Measurements from ENCODE around the gene EPB41L4B.
A peak's percentile ranks its signal among the peaks of the same experiment; 100 is the strongest.

Gene EPB41L4B

GRCh38 chr9:109145051-109145450, 175.8 kb downstream of the EPB41L4B start:
- Histone ChIP-seq H3K27me3 (ENCODE audit: insufficient read depth, low read depth) (no peaks in the 10 kb centered on the region), H2AFZ (ENCODE audit: low read depth) (no peak overlapping the region), H3K27ac (no peak overlapping the region), H3K4me2 (no peak overlapping the region), H3K36me3 (ENCODE audit: insufficient read depth) (no peaks in the 10 kb centered on the region), H4K20me1 (ENCODE audit: insufficient read depth) (no peaks in the 10 kb centered on the region), H3K79me2 (ENCODE audit: insufficient read depth, low read depth) (no peaks in the 10 kb centered on the region), H3K4me3 (IDR thresholded peaks at IDR 0.05; ENCODE audit: insufficient read depth, low read depth, low read length) (no peak overlapping the region), H3K9ac (no peak overlapping the region), H3K4me1 (ENCODE audit: low read depth, poor library complexity, severe bottlenecking) (peaks cover 13% of the 10 kb centered on the region)
- TF ChIP-seq CTCF (conservative IDR thresholded peaks at IDR 0.05; ENCODE audit: low read depth, low read length), result no peak

GRCh38 chr9:109143881-109144562, 176.8 kb downstream of the EPB41L4B start:
- Histone ChIP-seq H3K27ac (no peak overlapping the region), H4K20me1 (ENCODE audit: insufficient read depth) (no peaks in the 10 kb centered on the region), H2AFZ (ENCODE audit: low read depth) (peak overlapping the region; percentile 48; the same call in 1 of the 2 replicates), H3K4me2 (peak overlapping the region; percentile 37), H3K79me2 (ENCODE audit: insufficient read depth, low read depth) (no peaks in the 10 kb centered on the region), H3K36me3 (ENCODE audit: insufficient read depth) (no peaks in the 10 kb centered on the region), H3K4me3 (IDR thresholded peaks at IDR 0.05; ENCODE audit: insufficient read depth, low read depth, low read length) (no peak overlapping the region), H3K9ac (no peak overlapping the region), H3K4me1 (ENCODE audit: low read depth, poor library complexity, severe bottlenecking) (peaks cover 13% of the 10 kb centered on the region), H3K27me3 (ENCODE audit: insufficient read depth, low read depth) (no peaks in the 10 kb centered on the region)
- TF ChIP-seq CTCF (conservative IDR thresholded peaks at IDR 0.05; ENCODE audit: low read depth, low read length), result peak; percentile 49; the same call in 1 of the 2 replicates

- H3K36me3 ChIP-seq (ENCODE audit: insufficient read depth), result no peaks in the 10 kb centered on the region
- H2AFZ ChIP-seq (ENCODE audit: low read depth), result no peak overlapping the region
- peaks cover 13% of the 10 kb centered on the region for H3K4me1 ChIP-seq (ENCODE audit: low read depth, poor library complexity, severe bottlenecking)
- no peak for TF ChIP-seq CTCF (conservative IDR thresholded peaks at IDR 0.05; ENCODE audit: low read depth, low read length)
- H3K79me2 ChIP-seq (ENCODE audit: insufficient read depth, low read depth), result no peaks in the 10 kb centered on the region
- H3K27me3 ChIP-seq (ENCODE audit: insufficient read depth, low read depth), result no peaks in the 10 kb centered on the region
- no peaks in the 10 kb centered on the region for H4K20me1 ChIP-seq (ENCODE audit: insufficient read depth)
- H3K27ac ChIP-seq, result no peak overlapping the region
- H3K4me3 ChIP-seq (IDR thresholded peaks at IDR 0.05; ENCODE audit: insufficient read depth, low read depth, low read length), result no peak overlapping the region
- H3K9ac ChIP-seq, result no peak overlapping the region
- no peak overlapping the region for H3K4me2 ChIP-seq
These were observed 179.5 kb downstream of the EPB41L4B start for GRCh38 chr9:109141375-109141774.

- Histone ChIP-seq H3K36me3 (ENCODE audit: insufficient read depth) (no peaks in the 10 kb centered on the region), H3K27me3 (ENCODE audit: insufficient read depth, low read depth) (no peaks in the 10 kb centered on the region), H3K4me1 (ENCODE audit: low read depth, poor library complexity, severe bottlenecking) (peaks cover 13% of the 10 kb centered on the region), H4K20me1 (ENCODE audit: insufficient read depth) (no peaks in the 10 kb centered on the region), H3K79me2 (ENCODE audit: insufficient read depth, low read depth) (no peaks in the 10 kb centered on the region), H3K9ac (no peak overlapping the region), H2AFZ (ENCODE audit: low read depth) (no peak overlapping the region), H3K27ac (no peak overlapping the region), H3K4me2 (no peak overlapping the region), H3K4me3 (IDR thresholded peaks at IDR 0.05; ENCODE audit: insufficient read depth, low read depth, low read length) (no peak overlapping the region)
- no peak for TF ChIP-seq CTCF (conservative IDR thresholded peaks at IDR 0.05; ENCODE audit: low read depth, low read length)
These were observed 181.0 kb downstream of the EPB41L4B start for GRCh38 chr9:109139851-109140250.
